Right hindlimb (tissue), 1 donor: ENCODE data around the gene CYLC1.

Source experiments
- DNase-seq: peaks from one replicate; pipeline ENCODE4 v3.0.0-alpha.2; 2018

Gene CYLC1

GRCh38 chrX:83860846-83861245 lies at the start of gene CYLC1:
Gene CYLC1 (plus strand): TSS chrX:83861146. CDS start chrX:83861183, 37 bp downstream.
- DNase-seq = no peak

DNA sequence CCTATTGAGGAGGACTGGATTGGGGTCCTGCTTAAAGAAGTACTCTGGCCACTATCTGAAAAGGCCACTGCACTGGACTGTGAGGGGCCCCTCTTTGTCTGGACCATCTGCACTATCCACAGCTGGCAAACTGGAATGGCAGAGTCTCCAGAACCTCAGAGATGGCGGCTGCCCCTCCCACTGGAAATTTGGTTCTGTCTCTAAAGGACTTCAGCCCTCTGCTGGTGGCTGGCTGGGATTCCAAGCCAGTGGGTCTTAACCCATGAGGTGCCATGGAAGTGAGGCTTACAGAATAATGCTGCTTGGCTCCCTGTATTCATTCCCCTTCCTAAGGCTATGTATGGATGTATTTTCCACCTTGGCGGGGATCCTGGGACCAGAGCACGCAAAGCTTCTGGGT lies 41.6 kb upstream of the CYLC1 start:
- DNase-seq = no peak

- no peak for DNase-seq
Observed at GRCh38 chrX:83829874-83830273, 31.1 kb upstream of the CYLC1 start.

GRCh38 chrX:83845397-83845796 lies 15.5 kb upstream of the CYLC1 start:
- no peak for DNase-seq

DNA sequence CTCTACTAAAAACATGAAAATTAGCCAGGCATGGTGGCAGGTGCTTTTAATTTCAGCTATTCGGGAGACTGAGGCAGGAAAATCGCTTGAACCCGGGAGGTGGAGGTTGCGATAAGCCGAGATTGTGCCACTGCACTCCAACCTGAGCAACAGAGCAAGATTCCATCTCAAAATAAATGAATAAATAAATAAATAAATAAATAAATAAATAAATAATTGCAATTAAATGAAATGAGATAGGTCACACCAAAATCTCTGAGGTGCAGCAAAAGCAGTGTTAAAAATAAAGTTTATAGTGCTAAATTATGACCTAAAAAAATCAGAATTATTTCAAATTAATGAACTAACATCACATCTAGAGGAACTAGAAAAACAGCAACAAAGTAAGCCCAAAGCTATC lies 13.6 kb upstream of the CYLC1 start:
- no peak for DNase-seq

DNA sequence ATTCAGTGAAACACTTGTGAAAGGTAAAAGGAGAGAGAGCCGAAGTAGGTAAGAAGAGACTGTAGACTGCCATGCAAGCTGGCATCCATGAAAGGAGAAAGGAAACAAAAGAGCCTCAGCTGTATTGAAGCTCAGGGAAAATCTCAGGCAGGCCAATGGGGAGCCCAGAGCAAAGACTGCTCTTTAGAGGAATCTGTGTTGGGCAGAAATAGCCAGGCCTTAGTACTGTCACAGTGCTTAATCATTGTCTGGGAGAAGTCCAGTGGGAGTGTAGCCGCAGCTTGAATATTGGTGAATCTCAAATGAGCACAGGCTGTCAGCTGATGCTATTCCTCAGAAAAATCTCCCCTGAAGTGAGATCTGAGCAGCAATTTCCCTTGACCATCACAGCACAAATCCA lies 27.6 kb downstream of the CYLC1 start:
- no peak for DNase-seq

DNA sequence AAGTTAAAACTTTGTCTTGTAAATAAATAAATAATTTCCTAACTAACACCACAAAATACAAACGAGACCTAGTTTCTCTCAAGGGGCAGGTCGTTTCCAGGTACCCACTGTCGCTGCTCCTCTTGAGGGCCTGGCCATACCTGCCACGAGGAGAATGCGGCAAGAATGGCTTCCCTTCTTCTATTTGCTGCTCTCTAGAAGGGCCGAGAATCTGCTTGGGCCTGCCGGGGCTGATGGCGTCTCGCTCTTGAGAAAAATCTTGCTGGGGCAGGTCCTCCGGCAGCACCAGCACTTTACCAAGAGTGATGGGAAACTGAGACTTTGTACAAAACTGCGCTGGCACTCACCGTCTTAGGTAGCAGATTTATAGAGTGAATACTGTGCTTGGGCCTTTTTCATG lies 31.5 kb downstream of the CYLC1 start:
- DNase-seq = no peak

- DNase-seq = no peak
Observed at GRCh38 chrX:83906921-83907320, 46.0 kb downstream of the CYLC1 start.

DNA sequence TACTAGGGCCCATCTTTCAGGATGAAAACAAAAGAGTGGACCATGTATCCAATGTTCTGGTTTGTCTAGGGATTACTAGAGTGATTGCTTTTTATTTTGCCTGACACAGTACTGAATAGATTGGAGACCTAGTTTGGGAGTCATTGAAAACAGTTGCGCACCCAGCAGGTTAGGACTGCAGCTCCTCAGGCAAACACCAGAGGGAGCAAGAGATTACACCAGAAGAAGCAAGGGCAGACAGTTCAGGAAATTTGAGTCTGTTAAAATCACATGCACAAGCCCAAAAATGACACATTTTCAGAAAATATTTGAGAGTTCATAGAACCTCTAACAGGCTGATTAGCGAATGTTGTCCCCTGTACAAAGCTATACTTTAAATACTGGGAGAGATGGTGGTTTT lies 55.6 kb downstream of the CYLC1 start:
- DNase-seq = no peak

DNA sequence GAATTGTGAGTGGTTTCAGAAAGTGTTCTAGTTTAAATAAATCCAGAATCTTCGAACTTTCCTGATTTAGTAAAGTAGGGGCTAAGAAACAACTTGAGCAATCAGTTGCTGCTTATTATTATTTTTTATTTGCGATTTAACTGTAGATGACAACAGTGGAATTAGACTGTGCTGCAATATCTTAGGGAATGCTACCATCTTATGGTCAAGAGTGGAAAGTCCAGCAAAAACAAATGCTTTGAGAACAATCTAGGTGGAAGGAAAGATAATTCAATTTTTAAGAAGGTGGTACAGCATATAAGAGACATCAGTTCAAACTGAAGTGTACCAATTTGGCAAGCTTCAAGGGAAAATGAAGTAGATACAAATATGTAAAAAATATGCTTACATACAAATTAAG lies 73.3 kb downstream of the CYLC1 start:
- no peak for DNase-seq
